ENCODE measurements around the gene PPIL1. TPM values are rescaled to one million over a fixed set of nuclear protein-coding genes. Genes with fewer than 3 reads are reported as not detected.
"Not testable (repeated sequence)": the region's sequence is repeated elsewhere in the genome, so short reads cannot be mapped to it uniquely, and the experiment has no call there.

PPIL1 gene
- total RNA-seq, 4 donors from 2014 or later, result 2.2 to 9.3 (median 7.3) TPM

- 68 to 71% methylated on average over 7 of the region's 7 CpGs for whole genome bisulfite sequencing, 2 donors
- no peak for DNase-seq (ENCODE audit: low spot score in 2 of 2)
- TF ChIP-seq CTCF (IDR thresholded peaks at IDR 0.05), result no peak
- TF ChIP-seq POLR2A (IDR thresholded peaks at IDR 0.05), result no peak
- intact Hi-C loops (cut with DNase I; ENCODE audit: low total_unique reads), result no loop called here
- H3K4me3 ChIP-seq (ENCODE audit: low read depth, poor library complexity, severe bottlenecking), result no peak overlapping the region
Measured at GRCh38 chr6:36815962-36816735, 58.5 kb downstream of the PPIL1 start.

- WGBS, 2 donors, result 88 to 89% methylated on average over 7 of the region's 7 CpGs
- no peak for TF ChIP-seq CTCF (IDR thresholded peaks at IDR 0.05)
- no peak for TF ChIP-seq POLR2A (IDR thresholded peaks at IDR 0.05)
- intact Hi-C loops (cut with DNase I; ENCODE audit: low total_unique reads), result no loop called here
- no peak overlapping the region for H3K4me3 ChIP-seq (ENCODE audit: low read depth, poor library complexity, severe bottlenecking)
- DNase-seq (ENCODE audit: low spot score in 2 of 2), result no peak
Measured at GRCh38 chr6:36814249-36814648, 60.4 kb downstream of the PPIL1 start.

- TF ChIP-seq POLR2A (IDR thresholded peaks at IDR 0.05) (no peak), CTCF (IDR thresholded peaks at IDR 0.05) (no peak)
- H3K4me3 ChIP-seq (ENCODE audit: low read depth, poor library complexity, severe bottlenecking), result no peak overlapping the region
- 65 to 75% methylated on average over 3 of the region's 3 CpGs for WGBS, 2 donors
- DNase-seq (ENCODE audit: low spot score in 2 of 2), result no peak
- intact Hi-C loops (cut with DNase I; ENCODE audit: low total_unique reads), result no loop called here
Measured at GRCh38 chr6:36813526-36813925, 61.1 kb downstream of the PPIL1 start.

- DNase-seq (ENCODE audit: low spot score in 2 of 2); H3K4me3 ChIP-seq (ENCODE audit: low read depth, poor library complexity, severe bottlenecking); intact Hi-C loops (cut with DNase I; ENCODE audit: low total_unique reads): not testable (repeated sequence)
- 97 to 100% methylated on average over 3 of the region's 3 CpGs for WGBS, 2 donors
Measured at GRCh38 chr6:36813047-36813446, 61.6 kb downstream of the PPIL1 start.

GRCh38 chr6:36809941-36810803 lies 64.4 kb downstream of the PPIL1 start:
- no peak for DNase-seq (ENCODE audit: low spot score in 2 of 2)
- intact Hi-C loops (cut with DNase I; ENCODE audit: low total_unique reads), result no loop called here
- 79 to 83% methylated on average over 16 of the region's 16 CpGs for WGBS, 2 donors
- no peak overlapping the region for H3K4me3 ChIP-seq (ENCODE audit: low read depth, poor library complexity, severe bottlenecking)
- TF ChIP-seq CTCF (IDR thresholded peaks at IDR 0.05) (no peak), POLR2A (IDR thresholded peaks at IDR 0.05) (no peak)

GRCh38 chr6:36809156-36809555 lies 65.4 kb downstream of the PPIL1 start:
- no peak overlapping the region for H3K4me3 ChIP-seq (ENCODE audit: low read depth, poor library complexity, severe bottlenecking)
- 92 to 93% methylated on average over 6 of the region's 6 CpGs for WGBS, 2 donors
- TF ChIP-seq CTCF (IDR thresholded peaks at IDR 0.05) (no peak), POLR2A (IDR thresholded peaks at IDR 0.05) (no peak)
- DNase-seq (ENCODE audit: low spot score in 2 of 2), result no peak
- intact Hi-C loops (cut with DNase I; ENCODE audit: low total_unique reads), result no loop called here

Measured in lower leg skin (tissue), 4 donors.